ENCODE results near the gene MAP6. TPM values are rescaled to one million over a fixed set of nuclear protein-coding genes. Genes with fewer than 3 reads are reported as not detected.

Gene MAP6
- total RNA-seq, 6 experiments from 2014 or later, result 0.26 to 0.86 (median 0.58) TPM

DNA sequence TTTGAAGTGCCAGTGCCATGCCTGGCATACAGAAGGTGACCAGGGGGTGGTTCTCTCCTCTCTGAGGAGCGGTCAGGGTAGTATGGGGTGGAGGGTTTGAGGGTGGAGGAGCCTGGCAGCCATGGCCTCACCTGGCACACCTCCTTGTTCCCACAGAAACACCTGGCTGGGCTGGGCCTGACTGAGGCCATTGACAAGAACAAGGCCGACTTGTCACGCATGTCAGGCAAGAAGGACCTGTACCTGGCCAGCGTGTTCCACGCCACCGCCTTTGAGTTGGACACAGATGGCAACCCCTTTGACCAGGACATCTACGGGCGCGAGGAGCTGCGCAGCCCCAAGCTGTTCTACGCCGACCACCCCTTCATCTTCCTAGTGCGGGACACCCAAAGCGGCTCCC, 97.2 kb downstream of the MAP6 start:
- Histone ChIP-seq H3K4me1 (no peaks in the 10 kb centered on the region), H3K27me3 (no peaks in the 10 kb centered on the region), H3K36me3 (peaks cover 8 to 66% (median 35%) of the 10 kb centered on the region in 4 donors), H3K4me3 (no peak overlapping the region), H3K9me3 (no peaks in the 10 kb centered on the region), H3K27ac (no peak overlapping the region)
- WGBS (ENCODE audit: insufficient coverage, low coverage, low lambda C conversion rate, missing lambda C conversion rate), result 89% methylated on average over 5 of the region's 14 CpGs
- ATAC-seq (no peak), DNase-seq (no peak)
- intact Hi-C loops (cut with DNase I), result no loop called here
- TF ChIP-seq, protein P1, sequence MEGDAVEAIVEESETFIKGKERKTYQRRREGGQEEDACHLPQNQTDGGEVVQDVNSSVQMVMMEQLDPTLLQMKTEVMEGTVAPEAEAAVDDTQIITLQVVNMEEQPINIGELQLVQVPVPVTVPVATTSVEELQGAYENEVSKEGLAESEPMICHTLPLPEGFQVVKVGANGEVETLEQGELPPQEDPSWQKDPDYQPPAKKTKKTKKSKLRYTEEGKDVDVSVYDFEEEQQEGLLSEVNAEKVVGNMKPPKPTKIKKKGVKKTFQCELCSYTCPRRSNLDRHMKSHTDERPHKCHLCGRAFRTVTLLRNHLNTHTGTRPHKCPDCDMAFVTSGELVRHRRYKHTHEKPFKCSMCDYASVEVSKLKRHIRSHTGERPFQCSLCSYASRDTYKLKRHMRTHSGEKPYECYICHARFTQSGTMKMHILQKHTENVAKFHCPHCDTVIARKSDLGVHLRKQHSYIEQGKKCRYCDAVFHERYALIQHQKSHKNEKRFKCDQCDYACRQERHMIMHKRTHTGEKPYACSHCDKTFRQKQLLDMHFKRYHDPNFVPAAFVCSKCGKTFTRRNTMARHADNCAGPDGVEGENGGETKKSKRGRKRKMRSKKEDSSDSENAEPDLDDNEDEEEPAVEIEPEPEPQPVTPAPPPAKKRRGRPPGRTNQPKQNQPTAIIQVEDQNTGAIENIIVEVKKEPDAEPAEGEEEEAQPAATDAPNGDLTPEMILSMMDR (IDR thresholded peaks at IDR 0.05), result no peak
- no peak for TF ChIP-seq POLR2A (IDR thresholded peaks at IDR 0.05)

DNA sequence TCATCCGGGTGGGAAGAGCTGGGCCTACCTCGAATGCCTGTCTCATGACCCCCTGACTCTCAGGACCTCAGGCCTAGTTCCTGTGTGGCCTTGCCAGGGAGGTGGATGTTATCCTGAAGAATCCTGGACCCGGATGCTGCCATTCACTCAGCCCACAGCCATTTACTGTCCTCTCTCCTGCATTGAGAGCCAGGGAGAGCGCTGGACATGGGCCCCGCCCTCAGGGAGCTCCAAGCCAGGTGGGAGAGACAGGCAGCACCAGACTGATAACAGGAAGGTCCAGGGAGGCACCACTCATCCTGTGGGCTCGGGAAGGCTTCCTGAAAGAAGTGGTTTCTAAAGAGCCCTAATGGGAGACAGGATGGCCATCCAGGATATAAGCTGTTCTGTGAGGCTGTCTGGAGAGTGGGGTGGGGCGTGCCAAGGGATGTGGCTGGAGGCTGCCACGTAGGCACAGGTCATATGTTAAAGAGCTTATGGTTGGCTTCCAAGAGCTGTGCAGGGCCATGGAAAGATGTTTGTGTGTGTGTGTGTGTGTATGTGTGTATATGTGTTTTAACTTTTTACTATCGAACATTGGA, 98.2 kb downstream of the MAP6 start:
- H3K27ac ChIP-seq, result no peak overlapping the region
- TF ChIP-seq, protein P1 (IDR thresholded peaks at IDR 0.05), result no peak
- TF ChIP-seq POLR2A (IDR thresholded peaks at IDR 0.05), result no peak
- no peak overlapping the region for H3K4me3 ChIP-seq
- peaks cover 0 to 3% (median under 1%) of the 10 kb centered on the region in 4 donors for H3K4me1 ChIP-seq
- peaks cover 8 to 71% (median 35%) of the 10 kb centered on the region in 4 donors for H3K36me3 ChIP-seq
- ATAC-seq, result no peak
- no peak for DNase-seq
- no peaks in the 10 kb centered on the region for H3K27me3 ChIP-seq
- H3K9me3 ChIP-seq, result no peaks in the 10 kb centered on the region
- intact Hi-C loops (cut with DNase I), result no loop called here
- 64% methylated on average over 5 of the region's 9 CpGs for WGBS (ENCODE audit: insufficient coverage, low coverage, low lambda C conversion rate, missing lambda C conversion rate)

DNA sequence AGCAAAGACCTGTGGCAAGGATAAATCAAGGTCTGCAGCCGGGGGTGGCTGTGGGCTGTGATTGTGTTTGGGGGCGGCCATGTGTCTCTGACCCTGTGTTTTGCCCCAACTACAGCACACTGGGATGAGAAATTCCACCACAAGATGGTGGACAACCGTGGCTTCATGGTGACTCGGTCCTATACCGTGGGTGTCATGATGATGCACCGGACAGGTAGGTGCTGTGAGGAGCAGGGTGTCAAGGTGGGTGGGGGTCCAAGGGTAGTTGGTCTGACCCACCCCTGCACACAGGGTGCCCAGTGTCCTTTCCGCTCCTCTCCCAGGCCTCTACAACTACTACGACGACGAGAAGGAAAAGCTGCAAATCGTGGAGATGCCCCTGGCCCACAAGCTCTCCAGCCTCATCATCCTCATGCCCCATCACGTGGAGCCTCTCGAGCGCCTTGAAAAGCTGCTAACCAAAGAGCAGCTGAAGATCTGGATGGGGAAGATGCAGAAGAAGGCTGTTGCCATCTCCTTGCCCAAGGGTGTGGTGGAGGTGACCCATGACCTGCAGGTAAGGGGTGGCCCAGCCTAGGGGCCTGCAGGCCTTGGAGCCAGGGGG, 100.1 kb downstream of the MAP6 start:
- ATAC-seq, result no peak
- Histone ChIP-seq H3K4me3 (no peak overlapping the region), H3K27me3 (no peaks in the 10 kb centered on the region), H3K4me1 (peaks cover 0 to 21% (median 10%) of the 10 kb centered on the region in 4 donors), H3K36me3 (peaks cover 8 to 71% (median 35%) of the 10 kb centered on the region in 4 donors), H3K27ac (no peak overlapping the region), H3K9me3 (no peaks in the 10 kb centered on the region)
- 83% methylated on average over 5 of the region's 14 CpGs for WGBS (ENCODE audit: insufficient coverage, low coverage, low lambda C conversion rate, missing lambda C conversion rate)
- intact Hi-C loops (cut with DNase I), result no loop called here
- no peak for TF ChIP-seq POLR2A (IDR thresholded peaks at IDR 0.05)
- TF ChIP-seq, protein P1 (IDR thresholded peaks at IDR 0.05), result no peak
- DNase-seq, result no peak

DNA sequence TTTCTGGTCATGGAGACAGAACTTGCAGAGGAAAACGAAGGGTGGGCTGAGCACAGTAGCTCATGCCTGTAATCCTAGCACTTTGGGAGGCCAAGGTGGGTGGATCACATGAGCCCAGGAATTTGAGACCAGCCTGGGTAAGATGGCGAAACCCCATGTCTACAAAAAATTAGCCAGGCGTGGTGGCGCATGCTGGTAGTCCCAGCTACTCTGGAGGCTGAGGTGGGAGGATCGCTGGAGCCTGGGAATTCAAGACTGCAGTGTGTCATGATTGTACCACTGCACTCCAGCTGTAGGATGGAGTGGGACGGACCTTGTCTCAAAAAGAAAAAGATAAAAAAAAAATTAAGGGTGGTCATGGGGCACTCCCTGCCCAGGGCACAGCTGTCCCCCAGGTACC, 100.9 kb downstream of the MAP6 start:
- WGBS (ENCODE audit: insufficient coverage, low coverage, low lambda C conversion rate, missing lambda C conversion rate), result 88% methylated on average over 3 of the region's 6 CpGs
- intact Hi-C loops (cut with DNase I), result no loop called here

More for the DNA sequence above, 100.9 kb downstream of the MAP6 start:
- H3K9me3 ChIP-seq, result no peaks in the 10 kb centered on the region
- peaks cover 8 to 68% (median 33%) of the 10 kb centered on the region in 4 donors for H3K36me3 ChIP-seq
- no peak overlapping the region for H3K4me3 ChIP-seq
- no peak for TF ChIP-seq POLR2A (IDR thresholded peaks at IDR 0.05)
- TF ChIP-seq, protein P1 (IDR thresholded peaks at IDR 0.05), result no peak
- no peak for ATAC-seq
- no peak for DNase-seq
- no peak overlapping the region for H3K27ac ChIP-seq
- H3K4me1 ChIP-seq, result peaks cover 0 to 27% (median 13%) of the 10 kb centered on the region in 4 donors
- H3K27me3 ChIP-seq, result no peaks in the 10 kb centered on the region

All from right lobe of liver (tissue), 6 donors.